NCI-H1048 (cell line): ENCODE measurements around the gene MFGE8.
"Not testable (repeated sequence)": the region's sequence is repeated elsewhere in the genome, so short reads cannot be mapped to it uniquely, and the experiment has no call there.

Experiments used
- DNase-seq: peaks from one replicate; lab custom pipeline; 2025; lab: John Stamatoyannopoulos, UW

The MFGE8 gene, protein sequence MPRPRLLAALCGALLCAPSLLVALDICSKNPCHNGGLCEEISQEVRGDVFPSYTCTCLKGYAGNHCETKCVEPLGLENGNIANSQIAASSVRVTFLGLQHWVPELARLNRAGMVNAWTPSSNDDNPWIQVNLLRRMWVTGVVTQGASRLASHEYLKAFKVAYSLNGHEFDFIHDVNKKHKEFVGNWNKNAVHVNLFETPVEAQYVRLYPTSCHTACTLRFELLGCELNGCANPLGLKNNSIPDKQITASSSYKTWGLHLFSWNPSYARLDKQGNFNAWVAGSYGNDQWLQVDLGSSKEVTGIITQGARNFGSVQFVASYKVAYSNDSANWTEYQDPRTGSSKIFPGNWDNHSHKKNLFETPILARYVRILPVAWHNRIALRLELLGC

DNA sequence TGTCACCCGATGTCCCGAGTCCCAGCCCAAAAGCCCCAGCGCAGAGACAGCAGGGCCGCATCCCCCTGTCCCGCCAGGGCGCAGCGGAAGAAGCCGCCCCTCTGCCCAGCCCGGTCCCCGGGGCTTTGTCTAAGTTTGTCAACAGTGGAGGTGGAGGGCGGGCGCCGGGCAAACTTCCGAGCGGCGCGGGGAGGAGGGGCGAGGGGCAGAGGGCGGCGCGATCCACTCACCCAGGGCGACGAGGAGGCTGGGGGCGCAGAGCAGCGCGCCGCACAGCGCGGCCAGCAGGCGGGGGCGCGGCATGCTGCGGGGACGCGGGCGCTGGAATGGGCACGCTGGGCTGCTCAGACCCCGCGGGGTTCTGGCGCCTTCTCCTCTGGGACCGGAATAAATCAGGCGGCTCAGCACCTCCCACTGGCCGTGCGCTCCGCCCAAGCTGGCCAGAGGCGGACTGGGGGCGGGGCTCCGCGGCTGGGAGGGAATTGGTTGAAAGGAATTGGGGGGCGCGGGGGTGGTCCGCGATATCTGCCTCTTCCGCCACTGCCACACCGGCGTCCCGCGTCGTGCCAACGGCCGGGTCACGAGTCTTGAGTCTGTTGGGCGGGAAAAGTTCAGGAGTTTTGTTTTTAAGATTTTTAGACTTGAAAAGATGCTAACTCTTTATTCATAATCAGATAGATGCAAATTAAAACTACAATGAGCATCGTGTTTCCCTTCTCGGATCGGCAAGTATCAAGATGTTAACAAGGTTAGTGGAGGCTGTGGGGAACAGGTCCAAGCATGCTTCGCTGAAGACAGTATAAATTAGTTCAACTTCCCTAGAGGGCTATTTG, at the start of gene MFGE8:
Gene MFGE8, minus strand, starts transcription at position 363 of the 833 bp plus-strand sequence. Its CDS starts 60 bp downstream, at position 303.
- no peak for DNase-seq

DNA sequence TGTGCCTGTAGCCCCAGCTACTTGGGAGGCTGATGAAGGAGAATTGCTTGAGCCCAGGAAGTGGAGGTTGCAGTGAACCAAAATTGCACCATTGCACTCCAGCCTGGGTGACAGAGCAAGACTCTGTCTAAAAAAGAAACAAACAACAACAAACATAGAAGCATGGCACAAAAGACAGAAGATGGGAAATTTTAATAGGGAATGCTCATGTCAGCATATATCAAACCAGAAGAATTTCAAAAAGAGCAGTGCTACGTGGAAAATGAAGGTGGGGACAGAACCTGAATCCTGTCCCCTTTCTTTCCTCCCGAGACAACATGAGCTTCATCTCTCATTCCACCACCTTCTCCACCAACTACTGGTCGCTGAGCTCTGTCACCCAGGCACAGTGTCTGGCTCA, 46.3 kb upstream of the MFGE8 start:
- DNase-seq, result no peak

DNA sequence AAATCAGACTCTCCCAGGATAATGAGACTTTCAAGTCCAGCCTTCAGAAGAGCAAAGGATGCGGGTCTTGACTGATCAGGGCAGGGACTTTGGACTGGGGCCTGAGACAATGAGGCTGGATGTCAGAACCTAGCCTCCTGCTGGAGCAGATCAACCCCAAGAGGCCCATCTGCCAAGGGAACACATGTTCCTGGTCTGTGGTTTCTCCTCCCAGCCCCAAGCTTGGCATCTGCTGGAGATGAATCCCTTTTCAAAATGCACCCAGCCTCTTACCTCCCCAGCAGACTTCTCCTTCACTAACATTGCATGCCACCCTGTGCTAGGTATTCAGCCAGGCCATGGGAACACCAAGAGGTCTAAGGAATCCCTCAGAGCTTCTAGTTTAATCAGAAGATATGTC, 43.7 kb upstream of the MFGE8 start:
- DNase-seq, result no peak

DNA sequence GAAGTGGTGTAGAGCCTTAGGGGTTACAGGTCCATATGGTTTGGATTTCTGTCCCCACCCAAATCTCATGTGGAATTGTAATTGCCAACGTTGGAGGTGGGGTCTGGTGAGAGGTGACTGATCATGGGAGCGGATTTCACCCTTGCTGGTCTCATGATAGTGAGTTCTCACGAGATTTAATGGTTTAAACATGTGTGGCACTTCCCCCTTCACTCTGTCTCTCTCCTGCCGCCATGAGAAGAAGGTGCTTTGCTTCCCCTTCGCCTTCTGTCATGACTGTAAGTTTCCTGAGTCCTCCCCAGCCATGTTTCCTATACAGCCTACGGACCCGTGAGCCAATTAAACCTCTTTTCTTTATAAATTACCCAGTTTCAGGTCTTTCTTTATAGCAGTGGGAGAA, 43.1 kb upstream of the MFGE8 start:
- DNase-seq, result no peak

DNA sequence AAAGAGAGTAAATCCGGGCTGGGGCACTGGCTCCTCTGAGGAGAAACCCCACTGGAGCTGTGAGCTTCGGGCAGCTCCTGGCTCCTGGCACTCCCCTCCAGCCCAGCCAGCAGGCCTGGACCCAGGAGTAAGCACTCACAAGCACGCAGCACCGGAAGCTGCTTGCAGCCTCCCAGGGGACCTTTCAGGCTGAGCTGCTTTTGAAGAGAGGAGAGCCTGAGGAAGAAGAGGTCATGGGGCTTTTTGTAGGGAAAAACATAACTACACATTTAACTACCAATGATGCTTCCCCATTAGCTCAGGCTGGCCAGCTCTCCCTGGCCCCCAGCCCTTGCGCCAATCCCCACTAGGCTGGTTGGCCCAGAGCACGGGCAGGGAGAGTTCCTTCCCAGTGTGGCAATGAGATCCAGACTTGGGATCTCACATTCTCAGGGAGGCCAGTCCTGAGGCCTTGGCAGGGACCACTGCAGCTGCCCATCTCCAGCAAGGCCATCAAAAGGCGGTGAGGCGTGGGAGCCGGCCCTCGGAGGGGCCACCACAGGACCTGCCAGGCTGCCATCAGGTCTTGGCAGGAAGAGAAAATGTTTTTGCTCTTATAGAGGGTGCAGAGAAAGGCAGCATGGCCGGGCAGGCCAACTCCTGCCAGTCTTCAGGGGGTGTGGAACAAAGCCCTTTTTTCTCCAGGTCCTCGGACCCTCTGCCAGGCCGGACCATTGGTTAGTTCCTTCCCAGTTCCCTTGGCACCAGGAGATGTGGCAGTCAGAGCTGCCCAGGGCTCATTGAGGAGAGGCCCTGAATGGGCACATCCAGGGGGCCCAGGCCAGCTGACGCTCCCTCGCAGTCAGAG, 41.5 kb upstream of the MFGE8 start:
- DNase-seq, result no peak

DNA sequence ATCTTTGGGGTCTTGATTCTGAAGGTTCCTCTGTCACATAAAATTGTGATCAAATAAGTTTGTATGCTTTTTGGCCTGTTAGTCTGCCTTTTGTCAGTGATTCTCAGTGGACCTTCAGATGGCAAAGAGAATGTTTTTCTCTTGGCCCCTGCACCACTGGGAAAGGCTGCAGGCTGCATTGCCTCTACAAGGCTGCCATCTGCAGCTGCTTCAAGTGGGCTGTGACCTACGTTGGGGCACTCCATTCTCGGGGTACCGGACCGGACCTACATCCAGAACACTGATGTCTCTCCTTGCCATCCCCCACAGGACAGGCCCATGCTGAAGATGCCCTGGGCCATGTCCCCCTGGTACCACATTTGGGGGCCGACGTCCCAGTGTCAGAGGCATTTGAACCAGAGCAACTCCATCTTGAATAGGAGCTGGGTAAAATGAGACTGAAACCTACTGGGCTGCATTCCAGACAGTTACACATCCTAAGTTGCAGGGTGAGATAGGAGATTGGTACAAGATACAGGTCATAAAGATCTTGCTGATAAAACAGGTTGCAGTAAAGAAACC, 37.5 kb upstream of the MFGE8 start:
- no peak for DNase-seq

DNA sequence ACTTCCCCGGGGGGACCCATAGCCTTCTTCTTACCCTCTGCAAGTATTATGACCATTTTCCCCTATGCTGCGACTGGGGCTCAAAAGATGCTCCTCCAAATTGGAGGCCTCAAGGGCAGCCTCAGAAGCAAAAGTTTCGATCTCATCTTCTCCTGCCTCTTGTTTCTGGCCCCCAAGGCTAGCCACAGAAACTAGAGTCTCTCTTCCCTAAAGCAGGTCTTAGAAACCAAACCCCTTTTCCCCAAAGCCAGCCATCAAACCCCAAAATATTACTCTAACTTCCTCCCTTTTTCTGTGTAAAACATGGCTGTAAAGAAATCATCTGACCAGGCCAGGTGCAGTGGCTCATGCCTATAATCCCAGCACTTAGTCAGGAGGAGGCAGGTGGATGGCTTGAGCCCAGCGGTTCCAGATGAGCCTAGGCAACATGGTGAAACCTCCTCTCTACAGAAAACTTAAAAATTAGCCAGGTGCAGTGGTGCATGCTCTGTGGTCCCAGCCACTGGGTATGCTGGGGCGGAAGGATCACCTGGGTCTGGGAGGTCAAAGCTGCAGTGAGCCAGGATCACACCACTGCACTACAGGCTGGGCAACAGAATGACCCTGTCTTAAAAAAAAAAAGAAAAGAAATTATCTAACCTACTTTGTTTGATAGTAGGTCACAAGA, 36.7 kb upstream of the MFGE8 start:
- no peak for DNase-seq

DNA sequence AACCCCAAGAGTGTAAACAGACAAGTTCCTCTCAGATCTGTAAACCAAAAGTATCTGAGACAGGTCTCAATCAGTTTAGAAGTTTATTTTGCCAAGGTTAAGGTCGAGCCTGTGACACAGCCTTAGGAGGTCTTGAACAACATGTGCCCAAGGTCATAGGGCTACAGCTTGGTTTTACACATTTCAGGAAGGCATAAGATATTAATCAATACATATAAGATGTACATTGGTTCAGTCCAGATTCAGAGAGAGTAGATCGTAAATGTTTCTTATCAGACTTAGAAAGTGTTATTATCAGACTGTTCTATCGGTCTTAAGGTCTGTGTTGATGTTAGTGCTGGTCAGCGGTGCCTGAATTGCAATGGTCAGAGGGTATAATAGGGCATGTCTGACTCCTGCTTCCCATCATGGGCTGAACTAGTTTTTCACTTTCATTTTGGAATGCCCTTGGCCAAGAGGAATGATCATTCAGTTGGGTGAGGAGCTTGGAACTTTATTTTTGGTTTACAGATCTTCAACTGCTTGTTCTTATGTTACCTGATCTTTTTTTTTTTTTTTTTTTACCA, 27.0 kb upstream of the MFGE8 start:
- no peak for DNase-seq

DNA sequence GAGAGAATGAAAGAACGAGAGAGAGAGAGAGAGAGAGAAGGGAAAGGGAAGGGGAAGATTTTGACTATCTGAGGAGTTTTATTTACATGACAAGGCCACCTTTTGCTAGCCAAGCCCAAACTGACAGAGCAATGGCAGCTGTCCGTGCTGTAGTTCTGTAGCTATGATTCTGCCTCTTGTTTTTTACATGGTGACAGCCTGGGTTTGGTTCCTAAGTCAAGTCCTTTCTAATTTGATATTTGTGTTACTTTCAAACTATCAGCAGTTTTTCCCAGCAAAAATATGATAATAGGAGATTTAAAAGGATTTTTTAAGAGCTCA, 26.3 kb upstream of the MFGE8 start:
- DNase-seq, result no peak

DNA sequence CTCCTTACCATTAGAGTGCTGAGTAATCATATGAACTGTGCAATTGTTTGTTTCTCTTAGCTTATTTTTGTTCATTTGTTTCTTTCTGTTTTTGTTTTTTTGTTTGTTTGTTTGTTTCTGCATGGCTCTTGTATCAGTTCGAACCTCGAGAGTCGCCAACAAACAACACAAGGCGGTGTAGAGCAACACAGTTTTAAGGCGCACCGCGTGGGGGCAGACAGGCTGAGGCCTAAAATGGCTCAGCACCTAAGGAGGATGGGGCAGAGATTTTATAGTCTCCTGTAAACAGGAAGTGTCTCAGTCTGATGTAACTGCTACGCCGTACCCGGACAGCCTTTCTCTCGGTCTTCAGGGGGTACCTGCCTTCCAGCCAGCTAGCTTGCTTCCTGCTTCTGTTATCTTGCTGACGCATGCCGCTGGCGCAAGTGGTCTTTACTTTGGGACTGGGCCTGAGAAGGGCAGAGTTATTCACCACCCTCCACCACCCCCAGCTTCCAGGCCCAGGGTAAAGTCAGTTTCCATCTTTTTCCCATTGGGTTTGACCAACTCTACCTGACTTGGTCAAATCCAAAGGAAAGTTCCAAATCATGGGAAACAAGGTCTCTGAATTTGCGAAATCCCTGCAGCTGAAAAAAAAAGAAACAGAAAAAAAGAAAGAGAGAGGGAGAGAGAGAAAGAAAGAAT, 25.8 kb upstream of the MFGE8 start:
- no peak for DNase-seq

DNA sequence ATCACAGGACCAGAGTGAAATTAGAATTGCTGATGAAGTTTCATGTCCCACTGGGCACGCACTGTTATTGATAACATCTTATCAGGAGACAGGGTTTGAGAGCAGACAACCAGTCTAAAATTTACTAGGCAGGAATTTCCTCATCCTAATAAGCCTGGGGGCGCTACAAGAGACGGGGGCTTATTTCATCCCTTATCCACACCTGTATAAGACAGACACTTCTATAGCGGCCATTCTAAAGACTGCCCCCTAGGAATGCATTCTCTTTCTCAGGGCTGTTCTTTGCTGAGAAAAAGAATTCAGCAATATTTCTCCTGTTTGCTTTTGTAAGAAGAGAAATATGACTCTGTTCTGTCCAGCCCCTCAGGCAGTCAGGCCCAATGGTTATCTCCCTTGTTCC, 21.3 kb upstream of the MFGE8 start:
- DNase-seq, result not testable (repeated sequence)

DNA sequence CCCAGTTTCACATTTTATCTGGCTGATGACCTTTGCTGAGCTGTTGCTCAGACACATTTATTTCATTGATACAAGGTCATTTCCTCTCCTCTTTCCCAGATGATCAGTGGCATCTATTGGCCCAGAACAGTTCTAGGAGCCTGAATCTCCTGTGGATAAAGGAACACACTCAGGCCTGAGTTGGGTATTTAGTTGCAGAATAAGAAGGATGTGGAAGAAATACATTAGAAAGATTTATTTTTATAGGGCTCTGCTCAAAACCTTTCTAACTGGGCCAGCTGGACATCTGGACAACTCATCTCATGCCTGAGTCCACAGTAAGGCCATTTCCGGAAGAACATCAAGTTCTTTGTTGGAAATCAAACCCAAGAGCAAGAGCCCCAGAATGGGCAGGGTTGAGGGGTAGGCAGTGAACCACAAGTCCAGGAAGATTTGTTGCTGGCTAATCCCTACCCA, 19.7 kb upstream of the MFGE8 start:
- DNase-seq, result no peak

DNA sequence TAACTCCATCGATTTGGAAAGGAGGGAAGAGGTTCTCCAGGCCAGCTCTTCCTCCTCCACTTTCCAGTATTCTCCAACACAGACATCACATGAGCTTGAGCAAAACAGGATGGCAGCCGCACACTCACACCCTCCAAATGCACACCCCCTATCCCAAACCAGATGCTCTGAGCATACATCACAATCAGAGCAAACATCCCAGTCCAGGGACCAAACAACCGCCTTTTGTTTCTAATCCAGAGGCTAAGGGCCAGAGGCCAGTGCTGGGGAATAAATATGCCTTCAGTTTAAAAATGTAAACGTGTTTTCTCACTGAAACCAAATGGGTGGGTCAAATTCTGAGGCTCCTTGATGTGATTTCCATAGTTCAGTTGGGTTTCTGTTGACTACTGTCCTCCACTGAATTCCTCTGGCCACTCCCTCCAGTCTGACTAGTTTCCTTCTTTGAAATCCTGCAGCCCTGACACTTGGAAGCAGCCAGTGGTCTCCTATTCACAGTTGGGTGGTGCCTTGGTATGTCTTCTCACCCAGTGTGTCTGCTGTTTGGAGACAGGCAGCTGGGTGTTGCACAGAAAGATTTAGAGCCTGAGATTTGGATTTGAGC, 19.2 kb upstream of the MFGE8 start:
- no peak for DNase-seq

DNA sequence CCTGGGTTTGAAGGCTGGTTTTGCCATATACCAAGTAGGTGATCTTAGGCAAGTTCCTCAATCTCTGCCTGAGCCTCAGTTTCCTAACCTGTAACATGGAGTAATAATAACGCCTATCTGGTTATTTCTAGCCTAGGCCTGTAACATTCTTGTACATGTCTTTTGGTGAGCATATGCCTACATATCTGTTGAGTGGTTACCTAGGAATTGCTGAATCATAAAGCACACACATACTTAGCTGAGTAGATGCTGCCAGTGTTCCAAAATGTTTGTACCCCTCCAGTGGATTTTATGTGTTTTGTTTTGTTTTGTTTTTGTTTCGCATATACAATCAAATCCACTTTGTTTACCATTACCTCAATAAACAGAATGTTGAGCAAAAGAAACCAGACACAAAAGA, 17.4 kb upstream of the MFGE8 start:
- DNase-seq, result no peak

DNA sequence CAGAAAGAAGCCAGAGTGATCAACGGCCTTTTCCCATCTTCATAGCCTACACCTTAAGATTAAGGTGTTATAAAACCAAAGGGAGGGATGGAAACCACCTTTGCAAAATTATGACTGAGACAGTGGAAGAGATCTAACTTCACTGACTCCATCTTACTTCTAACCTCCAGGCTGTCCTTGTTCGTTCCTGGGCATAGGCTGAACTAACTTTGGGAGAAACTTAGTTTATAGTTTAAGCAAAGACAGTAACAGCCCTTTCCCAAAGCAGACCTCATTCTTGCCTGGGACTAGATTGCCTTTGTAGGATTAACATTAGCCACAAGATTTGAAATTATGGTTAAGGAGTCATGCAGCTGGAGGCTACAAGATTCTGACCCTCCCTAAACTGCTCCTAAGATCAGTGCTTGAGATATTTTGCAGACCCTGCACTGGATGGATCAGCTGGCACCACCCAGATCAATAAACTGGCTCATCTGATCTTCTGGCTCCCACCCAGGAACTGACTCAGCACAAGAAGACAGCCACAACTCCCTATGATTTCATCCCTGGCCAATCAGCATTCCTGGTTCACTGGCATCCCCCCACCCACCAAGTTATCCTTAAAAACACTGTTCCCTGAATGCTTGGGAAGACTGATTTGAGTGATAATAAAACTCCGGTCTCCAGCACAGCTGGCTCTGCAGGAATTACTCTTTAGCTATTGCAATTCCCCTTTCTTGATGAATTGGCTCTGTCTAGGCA, 16.3 kb upstream of the MFGE8 start:
- not testable (repeated sequence) for DNase-seq

DNA sequence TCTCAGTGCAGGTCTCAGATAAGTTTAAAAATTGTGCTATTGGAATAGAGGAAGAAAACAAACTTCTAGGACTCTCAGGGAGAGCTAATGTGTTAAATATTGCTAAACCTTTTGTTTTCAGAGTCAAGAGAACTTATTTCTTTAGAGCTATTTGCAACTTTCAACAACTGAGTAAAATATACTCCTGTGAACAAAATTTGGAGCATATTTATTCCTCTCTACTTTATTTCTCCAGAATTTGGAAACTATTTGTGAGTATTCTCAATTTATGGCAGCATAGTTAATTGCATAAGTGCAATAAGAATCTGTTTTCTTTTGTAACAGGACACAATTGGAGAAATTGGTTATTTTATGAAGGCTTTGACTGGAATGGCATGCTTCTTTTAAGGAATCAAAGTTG, 15.0 kb upstream of the MFGE8 start:
- DNase-seq, result not testable (repeated sequence)

DNA sequence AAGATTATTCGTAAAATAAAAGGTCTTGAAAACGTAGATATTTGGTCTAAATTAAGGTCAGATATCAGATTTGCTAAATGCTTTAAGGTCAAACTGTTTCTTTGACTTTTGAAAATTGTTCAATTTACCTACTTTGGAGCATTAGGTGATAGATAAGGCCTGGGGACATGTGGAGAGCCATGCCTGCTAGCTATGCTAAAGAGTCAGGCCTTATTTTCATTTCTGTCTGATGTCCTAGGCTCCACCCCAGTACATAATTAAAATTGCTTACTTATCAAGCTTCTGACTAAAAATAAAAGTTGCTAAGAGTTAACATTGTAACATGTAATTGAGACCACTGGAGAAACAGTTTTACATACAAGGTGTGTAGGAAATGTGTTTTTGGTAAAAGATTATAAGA, 12.5 kb upstream of the MFGE8 start:
- DNase-seq, result not testable (repeated sequence)

DNA sequence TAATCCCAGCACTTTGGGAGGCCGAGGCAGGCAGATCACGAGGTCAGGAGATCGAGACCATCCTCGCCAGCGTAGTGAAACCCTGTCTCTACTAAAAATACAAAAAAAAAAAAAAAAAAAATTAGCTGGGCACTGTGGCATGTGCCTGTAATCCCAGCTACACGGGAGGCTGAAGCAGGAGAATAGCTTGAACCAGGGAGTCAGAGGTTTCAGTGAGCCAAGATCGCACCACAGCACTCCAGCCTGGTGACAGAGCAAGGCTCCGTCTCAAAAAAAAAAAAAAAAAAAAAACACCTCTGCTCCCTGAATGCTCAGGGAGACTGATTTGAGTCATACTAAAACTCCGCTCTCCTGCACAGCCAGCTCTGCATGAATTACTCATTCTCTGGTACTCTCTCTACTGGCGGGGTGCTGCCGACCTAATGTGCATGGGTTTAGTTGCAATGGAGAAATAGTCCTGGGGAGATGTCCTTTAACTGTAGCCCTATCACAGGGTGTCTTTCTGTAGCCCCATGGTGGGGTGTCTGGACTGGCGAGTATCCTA, 7.8 kb upstream of the MFGE8 start:
- DNase-seq, result not testable (repeated sequence)
